Osteocyte (in vitro differentiated cells): ENCODE measurements around the gene COL9A3. TPM values are rescaled to one million over a fixed set of nuclear protein-coding genes. Genes with fewer than 3 reads are reported as not detected.

ENCODE experiments used
- DNase-seq: peaks from one replicate; pipeline ENCODE4 v3.0.0; 2021; ENCODE audit warnings: mixed read lengths; ENCODE audit not compliant: unreplicated experiment; ENCODE audit errors: extremely low spot score
- H3K27ac Mint-ChIP-seq: one replicate; pipeline ENCODE4 v1.8.0; 2021; ENCODE audit warnings: mild to moderate bottlenecking, mixed read lengths; ENCODE audit not compliant: unreplicated experiment
- H3K27me3 Mint-ChIP-seq: one replicate; pipeline ENCODE4 v1.8.0; 2021; ENCODE audit warnings: mixed read lengths; ENCODE audit not compliant: unreplicated experiment
- H3K36me3 Mint-ChIP-seq: one replicate; pipeline ENCODE4 v1.8.0; 2021; ENCODE audit warnings: mixed read lengths; ENCODE audit not compliant: unreplicated experiment
- H3K4me1 Mint-ChIP-seq: one replicate; pipeline ENCODE4 v1.8.0; 2021; ENCODE audit warnings: mixed read lengths; ENCODE audit not compliant: unreplicated experiment
- H3K4me3 Mint-ChIP-seq: one replicate; pipeline ENCODE4 v1.8.0; 2021; ENCODE audit warnings: mild to moderate bottlenecking, moderate library complexity, mixed read lengths; ENCODE audit not compliant: unreplicated experiment
- H3K9me3 Mint-ChIP-seq: one replicate; pipeline ENCODE4 v1.8.0; 2021; ENCODE audit warnings: mixed read lengths; ENCODE audit not compliant: unreplicated experiment
- total RNA-seq: library from RNA; stranded (reverse); gene quantifications from 2 replicates; pipeline ENCODE4 v1.2.1, GENCODE V29; 2021
- TF ChIP-seq, protein P1 (sequence below): fragments of 200-600 bp; sonication (generic); IDR thresholded peaks from 2 replicates; pipeline ENCODE4 v1.5.0; 2021; ENCODE audit warnings: antibody characterized with exemption, mild to moderate bottlenecking, moderate library complexity

The COL9A3 gene
- total RNA-seq, 1 donor from 2014 or later = 1.7 TPM

- peak overlapping the region; percentile 47 for H3K4me3 Mint-ChIP-seq
- TF ChIP-seq, protein P1, sequence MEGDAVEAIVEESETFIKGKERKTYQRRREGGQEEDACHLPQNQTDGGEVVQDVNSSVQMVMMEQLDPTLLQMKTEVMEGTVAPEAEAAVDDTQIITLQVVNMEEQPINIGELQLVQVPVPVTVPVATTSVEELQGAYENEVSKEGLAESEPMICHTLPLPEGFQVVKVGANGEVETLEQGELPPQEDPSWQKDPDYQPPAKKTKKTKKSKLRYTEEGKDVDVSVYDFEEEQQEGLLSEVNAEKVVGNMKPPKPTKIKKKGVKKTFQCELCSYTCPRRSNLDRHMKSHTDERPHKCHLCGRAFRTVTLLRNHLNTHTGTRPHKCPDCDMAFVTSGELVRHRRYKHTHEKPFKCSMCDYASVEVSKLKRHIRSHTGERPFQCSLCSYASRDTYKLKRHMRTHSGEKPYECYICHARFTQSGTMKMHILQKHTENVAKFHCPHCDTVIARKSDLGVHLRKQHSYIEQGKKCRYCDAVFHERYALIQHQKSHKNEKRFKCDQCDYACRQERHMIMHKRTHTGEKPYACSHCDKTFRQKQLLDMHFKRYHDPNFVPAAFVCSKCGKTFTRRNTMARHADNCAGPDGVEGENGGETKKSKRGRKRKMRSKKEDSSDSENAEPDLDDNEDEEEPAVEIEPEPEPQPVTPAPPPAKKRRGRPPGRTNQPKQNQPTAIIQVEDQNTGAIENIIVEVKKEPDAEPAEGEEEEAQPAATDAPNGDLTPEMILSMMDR = no peak
- no peaks in the 10 kb centered on the region for H3K27me3 Mint-ChIP-seq
- H3K4me1 Mint-ChIP-seq = peaks cover 23% of the 10 kb centered on the region
- peaks cover 8% of the 10 kb centered on the region for H3K36me3 Mint-ChIP-seq
- no peak overlapping the region for H3K27ac Mint-ChIP-seq
- no peaks in the 10 kb centered on the region for H3K9me3 Mint-ChIP-seq
- DNase-seq = no peak
Measured at GRCh38 chr20:62860924-62861691, 44.3 kb downstream of the COL9A3 start.

DNA sequence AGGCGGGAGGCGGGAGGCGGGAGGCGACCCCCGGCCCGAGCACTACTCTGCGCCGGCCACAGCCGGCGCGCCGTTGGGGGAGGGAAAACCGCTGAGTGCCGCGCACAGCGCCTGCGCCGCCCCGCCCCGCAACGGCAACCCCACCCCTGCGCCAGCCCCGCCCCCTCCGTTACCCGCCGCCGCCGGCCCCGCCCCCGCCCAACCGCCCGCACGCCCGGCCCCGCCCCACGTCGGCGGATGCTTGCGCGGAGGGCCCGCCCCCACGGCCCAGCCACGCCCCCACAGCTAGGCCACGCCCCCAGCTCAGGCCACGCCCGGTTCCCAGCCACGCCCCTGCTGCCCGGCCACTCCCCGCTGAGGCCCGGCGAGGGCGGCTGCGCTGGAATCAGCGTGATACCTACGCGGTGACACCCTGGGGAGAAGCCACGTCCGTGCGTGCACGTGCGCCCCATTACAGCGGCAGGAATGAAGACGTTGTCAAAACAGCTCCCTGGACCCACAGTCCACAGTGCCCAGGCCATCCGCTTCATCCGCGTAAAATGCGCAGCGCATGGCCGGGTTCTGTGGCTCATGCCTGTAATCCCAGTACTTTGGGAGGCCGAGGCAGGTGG, 45.0 kb downstream of the COL9A3 start, which contains the start of gene TCFL5:
Gene TCFL5, minus strand, starts transcription at position 97 of the 611 bp plus-strand sequence. CDS start 152 bp downstream, outside the sequence.
- peak within 1 kb of the TSS; percentile 74 for H3K4me3 Mint-ChIP-seq
- peak; percentile 98 for DNase-seq
- H3K36me3 Mint-ChIP-seq = peaks cover 8% of the 10 kb centered on the region
- no peaks in the 10 kb centered on the region for H3K27me3 Mint-ChIP-seq
- TF ChIP-seq, protein P1 = no peak
- peaks cover 23% of the 10 kb centered on the region for H3K4me1 Mint-ChIP-seq
- H3K9me3 Mint-ChIP-seq = no peaks in the 10 kb centered on the region
- peak within 1 kb of the TSS; percentile 56 for H3K27ac Mint-ChIP-seq

DNA sequence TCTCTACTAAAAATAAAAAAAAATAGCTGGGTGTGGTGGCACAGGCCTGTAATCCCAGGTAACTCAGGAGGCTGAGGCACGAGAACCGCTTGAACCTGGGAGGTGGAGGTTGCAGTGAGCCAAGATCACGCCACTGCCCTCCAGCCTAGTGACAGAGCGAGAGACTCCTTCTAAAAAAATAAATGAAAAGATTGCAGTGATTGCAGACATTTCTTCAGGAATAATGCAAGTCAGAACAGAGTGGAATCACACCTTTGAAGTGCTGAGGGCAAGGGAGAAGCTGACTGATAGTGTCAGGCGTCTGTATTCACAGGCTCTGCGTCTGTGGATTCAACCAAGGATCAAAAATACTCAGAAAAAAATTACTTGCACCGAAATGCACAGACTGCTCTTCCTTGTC, 47.4 kb downstream of the COL9A3 start:
- DNase-seq = no peak
- TF ChIP-seq, protein P1 = no peak
- Mint-ChIP-seq H3K27me3 (peaks cover 4% of the 10 kb centered on the region), H3K4me3 (no peak overlapping the region), H3K36me3 (no peaks in the 10 kb centered on the region), H3K27ac (no peak overlapping the region), H3K4me1 (peaks cover 21% of the 10 kb centered on the region), H3K9me3 (no peaks in the 10 kb centered on the region)

GRCh38 chr20:62872184-62872847, 55.5 kb downstream of the COL9A3 start:
- Mint-ChIP-seq H3K4me3 (no peak overlapping the region), H3K27ac (no peak overlapping the region), H3K9me3 (no peaks in the 10 kb centered on the region), H3K36me3 (no peaks in the 10 kb centered on the region), H3K4me1 (peaks cover 24% of the 10 kb centered on the region), H3K27me3 (peaks cover 2% of the 10 kb centered on the region)
- TF ChIP-seq, protein P1 = no peak
- no peak for DNase-seq

- H3K27ac Mint-ChIP-seq = no peak overlapping the region
- no peaks in the 10 kb centered on the region for H3K9me3 Mint-ChIP-seq
- peaks cover 24% of the 10 kb centered on the region for H3K4me1 Mint-ChIP-seq
- H3K4me3 Mint-ChIP-seq = no peak overlapping the region
- H3K27me3 Mint-ChIP-seq = no peaks in the 10 kb centered on the region
- TF ChIP-seq, protein P1 = no peak
- H3K36me3 Mint-ChIP-seq = no peaks in the 10 kb centered on the region
- DNase-seq = no peak
Measured at GRCh38 chr20:62872862-62873261, 56.0 kb downstream of the COL9A3 start.
